Measurements from ENCODE around the gene TNFRSF12A.
"Not testable (repeated sequence)": the region's sequence is repeated elsewhere in the genome, so short reads cannot be mapped to it uniquely, and the experiment has no call there.

TNFRSF12A gene

DNA sequence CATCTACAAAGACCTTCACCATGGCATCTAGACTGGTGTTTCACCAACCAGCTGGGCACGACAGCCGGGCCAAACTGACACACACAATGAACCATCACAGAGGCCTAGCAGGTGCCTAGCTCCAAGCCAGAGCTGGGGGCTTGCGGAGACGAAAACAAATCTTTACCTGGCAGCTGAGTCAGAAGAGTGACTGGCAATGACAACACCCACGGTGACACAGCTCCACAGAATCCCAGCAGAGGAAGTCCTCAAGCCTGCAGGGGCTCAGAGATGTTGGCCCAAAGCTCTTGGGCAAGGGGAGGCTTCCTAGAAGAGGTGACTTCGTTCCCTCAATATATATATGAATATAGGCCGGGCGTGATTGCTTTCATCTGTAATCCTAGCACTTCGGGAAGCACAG, 31.3 kb downstream of the TNFRSF12A start:
- DNase-seq, result no peak

DNA sequence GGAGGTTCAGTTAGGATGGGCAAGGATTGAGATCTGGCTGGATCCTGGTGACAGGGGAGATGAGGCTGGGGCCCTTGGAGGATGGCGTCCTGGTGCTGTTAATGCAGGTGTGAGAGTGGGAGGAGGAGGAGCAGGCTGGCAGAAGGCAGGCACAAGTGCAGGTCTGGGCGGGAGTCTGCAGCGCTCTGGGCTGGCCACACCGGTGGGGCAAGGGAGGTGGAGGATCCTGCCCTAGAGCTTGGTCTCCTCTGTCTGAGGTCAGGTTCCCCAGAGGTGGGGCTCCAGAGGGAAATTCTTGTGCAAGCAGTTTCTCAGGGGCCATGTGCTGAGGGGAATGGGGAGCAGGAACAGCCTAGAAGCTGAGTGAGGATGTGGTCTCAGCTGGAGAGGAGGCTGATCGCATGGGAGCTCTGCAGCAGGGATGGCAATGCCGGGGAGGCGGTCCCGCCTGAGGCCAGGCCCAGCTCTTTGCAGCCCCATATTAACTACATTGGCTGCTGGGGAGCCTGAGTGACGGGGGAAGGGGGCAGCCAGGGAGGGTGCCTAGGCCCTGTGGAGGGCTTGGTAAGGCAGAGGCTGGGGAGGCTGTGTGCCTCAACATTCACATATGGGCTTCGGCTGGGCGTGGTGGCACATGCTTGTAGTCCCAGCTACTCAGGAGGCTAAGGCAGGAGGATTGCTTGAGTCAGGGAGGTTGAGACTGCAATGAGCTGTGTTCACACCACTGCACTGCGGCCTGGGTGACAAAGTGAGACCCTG, 32.6 kb downstream of the TNFRSF12A start:
- DNase-seq, result not testable (repeated sequence)

DNA sequence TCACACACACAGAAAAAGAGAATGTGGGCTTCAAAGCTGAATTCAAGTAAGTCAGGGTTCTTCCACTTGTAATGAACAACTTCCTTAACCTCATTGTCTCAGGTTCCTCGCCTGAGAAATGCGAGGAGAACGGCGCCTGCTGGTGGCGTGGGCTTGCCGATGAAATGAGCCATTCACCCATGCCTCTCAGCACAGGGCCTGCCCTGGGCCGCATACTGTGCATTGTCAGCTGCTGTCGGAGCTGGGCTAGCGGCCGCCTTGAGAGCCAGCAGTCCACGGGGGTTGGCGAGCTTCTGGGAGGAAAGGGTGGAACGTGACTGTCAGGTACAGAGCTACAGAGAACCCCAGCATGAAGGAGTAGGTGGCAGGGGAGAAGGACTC, 33.2 kb downstream of the TNFRSF12A start:
- DNase-seq, result not testable (repeated sequence)

- DNase-seq, result no peak
Observed at GRCh38 chr16:3054965-3055733, 35.0 kb downstream of the TNFRSF12A start.

GRCh38 chr16:3055734-3056115, 35.6 kb downstream of the TNFRSF12A start:
- not testable (repeated sequence) for DNase-seq

DNA sequence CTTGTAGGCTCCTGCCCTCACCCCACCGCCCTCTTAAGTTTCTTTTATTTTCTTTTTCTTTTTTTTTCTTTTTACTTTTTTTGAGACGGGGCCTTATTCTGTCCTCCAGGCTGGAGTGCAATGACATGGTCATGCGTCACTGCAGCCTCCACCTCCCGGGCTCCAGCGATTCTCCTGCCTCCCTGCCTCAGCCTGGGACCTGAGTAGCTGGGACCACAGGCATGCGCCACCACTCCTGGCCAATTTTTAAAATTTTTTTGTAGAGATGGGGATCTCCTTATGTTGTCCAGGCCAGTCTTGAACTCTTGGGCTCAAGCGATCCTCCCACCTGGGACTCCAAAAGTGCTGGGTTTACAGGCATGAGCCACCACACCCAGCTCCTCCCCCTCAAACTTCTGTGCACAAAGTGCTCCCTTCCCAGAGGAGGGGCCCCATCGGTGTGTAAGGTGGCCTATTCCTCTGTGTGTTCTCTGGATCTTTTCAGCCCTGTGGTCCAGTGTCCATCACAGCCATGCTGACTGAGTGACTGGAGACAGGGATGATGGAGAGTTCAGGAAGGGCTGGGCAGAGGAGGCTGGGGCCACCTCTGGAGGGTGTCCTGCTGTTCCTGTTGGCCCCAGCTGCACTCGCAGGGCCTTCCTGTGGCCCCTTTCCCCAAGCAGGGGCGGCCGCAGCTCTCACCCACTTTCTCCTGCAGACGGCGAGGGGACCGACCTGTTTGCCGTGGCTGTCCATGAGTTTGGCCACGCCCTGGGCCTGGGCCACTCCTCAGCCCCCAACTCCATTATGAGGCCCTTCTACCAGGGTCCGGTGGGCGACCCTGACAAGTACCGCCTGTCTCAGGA, 36.4 kb downstream of the TNFRSF12A start:
- DNase-seq, result no peak

- DNase-seq, result no peak
Observed at GRCh38 chr16:3057181-3058138, 37.3 kb downstream of the TNFRSF12A start.

GRCh38 chr16:3058139-3059030, 38.2 kb downstream of the TNFRSF12A start:
- DNase-seq, result peak in 1 of 2 experiments; percentile 28

- peak; percentile 16 to 41 for DNase-seq
Observed at GRCh38 chr16:3059041-3059722, 39.0 kb downstream of the TNFRSF12A start.

DNA sequence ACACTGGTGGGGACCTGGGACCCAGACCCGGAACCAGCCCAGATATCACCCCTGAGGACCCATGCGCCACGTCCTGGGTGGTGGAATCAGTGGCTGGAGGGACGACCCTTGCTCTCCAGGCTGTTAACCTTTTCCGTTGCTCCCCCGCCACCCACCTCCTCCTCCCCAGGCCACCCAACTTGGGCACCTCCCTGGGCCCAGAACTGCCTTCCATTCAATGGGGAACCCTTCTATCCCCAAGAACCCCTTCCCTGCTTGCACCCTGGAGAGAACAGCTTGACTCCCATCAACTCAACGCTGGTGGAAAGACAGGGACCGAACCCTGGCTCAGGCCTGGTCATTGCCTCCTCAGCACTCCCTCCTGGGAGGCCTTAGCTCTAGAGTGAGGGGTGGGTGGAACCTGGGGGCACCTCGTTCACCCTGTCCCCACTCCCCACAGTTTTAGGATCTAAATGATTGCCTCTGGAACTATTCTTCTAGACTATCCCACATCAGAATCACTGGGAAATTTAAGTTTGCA, 39.6 kb downstream of the TNFRSF12A start:
- DNase-seq, result no peak

DNA sequence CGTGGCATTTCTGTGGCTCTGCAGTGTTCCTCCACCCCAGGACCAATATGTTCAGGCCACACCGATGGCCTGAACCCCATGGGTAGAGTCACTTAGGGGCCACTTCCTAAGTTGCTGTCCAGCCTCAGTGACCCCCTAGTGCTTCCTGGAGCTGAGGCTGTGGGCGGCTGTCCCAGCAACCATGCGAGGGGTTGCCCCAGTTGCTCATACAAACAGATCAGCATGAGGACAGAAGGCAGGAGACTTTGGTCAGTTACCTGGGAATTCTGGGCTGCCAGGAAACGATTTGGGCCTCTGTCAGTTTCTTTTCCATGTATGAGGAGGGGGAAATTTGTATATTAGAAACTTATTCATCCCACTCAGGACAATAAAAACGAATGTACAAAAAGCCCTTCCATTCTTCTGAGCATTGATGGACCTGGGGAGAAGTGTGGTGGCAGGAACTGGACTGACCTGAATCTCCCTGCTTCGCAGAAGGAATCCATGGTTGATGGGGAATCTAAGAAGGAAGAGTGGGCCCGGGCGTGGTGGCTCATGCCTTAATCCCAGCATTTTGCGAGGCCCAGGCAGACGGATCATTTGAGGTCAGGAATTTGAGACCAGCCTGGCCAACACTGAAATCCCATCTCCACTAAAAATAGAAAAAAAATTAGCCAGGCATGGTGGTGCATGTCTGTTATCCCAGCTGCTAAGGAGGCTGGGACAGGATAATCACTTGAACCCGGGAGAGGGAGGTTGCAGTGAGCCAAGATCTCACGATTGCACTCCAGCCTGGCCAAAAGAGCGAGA, 40.4 kb downstream of the TNFRSF12A start:
- no peak for DNase-seq

GRCh38 chr16:3062553-3062952, 42.4 kb downstream of the TNFRSF12A start:
- DNase-seq, result no peak

DNA sequence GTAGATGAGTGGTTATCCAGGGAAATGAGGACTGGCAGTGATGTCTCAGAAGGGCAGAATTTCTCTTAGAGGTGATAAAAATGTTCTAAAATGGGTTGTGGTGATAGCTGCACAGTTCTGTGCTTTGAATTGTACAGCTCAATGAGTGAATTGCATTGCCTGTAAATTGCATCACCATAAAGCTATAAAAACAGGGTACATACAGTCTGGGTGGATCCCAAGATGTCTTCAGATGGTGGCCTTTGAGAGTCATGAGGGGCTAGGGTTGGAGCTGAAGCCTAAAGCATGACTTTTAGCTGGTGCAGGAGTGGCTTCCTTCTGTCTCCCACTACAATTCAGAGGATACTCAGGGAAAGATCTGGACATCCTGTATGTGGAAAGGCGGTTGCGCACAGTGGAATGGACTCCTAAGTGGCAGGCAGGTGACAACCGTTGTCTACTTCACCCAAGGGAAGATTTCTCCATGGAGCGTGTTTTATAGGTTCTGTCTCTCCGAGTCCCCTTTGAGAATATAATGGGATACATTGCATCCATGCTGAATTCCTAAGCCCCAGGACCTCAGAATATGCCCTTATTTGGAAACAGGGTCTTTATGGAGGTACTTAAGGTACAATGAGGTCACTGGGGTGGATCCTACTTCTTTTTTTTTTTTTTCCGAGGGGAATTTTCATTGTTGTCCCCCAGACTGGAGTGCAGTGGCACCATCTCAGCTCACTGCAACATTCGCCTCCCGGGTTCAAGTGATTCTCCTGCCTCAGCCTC, 43.6 kb downstream of the TNFRSF12A start:
- no peak for DNase-seq

- DNase-seq, result peak; percentile 10 to 14
Observed at GRCh38 chr16:3065069-3065741, 45.0 kb downstream of the TNFRSF12A start, which contains the start of gene IL32. Gene IL32 (plus strand): TSS chr16:3065640. CDS start chr16:3065812, 172 bp downstream.

DNA sequence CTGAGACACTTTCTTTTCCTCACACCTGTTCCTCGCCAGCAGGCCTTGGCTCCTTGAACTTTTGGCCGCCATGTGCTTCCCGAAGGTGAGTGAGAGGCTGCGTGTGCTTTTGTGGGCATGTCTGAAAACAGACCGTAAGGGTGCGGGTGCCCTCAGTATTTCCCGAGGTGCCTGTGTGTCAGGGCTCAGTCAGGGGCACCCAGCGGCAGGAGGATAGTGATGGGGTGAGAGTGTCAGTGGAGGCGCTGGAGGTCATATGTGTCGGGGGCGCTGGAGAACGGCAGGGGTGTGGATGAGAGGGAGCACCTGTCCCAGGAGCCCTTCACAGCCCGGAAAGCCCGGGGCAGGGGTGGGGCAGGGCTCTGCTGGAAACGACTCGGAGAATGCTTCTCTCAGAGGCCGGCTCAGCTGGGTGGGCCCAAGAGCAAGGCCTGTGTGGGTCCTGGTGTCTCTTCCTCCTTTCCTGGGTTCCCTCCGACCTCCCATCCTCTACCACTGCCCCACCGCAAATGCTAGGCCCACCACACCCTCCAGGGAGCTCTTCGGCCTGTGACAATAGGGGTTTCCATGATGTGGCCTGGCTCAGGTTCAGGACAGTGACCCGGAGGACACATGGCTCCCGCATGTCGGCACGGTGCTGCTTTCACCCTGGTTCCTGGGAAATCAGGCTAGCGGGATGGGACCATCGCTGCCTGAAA, 45.7 kb downstream of the TNFRSF12A start:
- DNase-seq, result no peak

DNA sequence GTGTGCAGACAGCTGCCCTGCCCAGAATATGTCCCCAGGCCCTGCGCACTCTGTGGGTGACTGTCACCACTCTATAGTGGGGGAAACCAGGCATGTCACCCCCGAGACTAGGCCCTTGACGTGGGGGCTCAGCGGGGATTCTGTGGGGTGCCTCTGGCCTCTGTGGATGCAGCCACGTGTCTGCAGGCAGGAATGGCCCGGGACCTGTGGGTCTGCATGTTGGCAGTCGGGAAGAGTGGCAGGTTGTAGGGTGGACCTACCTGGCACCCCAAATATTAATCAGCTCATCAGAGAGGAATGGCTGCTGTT, 46.2 kb downstream of the TNFRSF12A start:
- no peak for DNase-seq

DNA sequence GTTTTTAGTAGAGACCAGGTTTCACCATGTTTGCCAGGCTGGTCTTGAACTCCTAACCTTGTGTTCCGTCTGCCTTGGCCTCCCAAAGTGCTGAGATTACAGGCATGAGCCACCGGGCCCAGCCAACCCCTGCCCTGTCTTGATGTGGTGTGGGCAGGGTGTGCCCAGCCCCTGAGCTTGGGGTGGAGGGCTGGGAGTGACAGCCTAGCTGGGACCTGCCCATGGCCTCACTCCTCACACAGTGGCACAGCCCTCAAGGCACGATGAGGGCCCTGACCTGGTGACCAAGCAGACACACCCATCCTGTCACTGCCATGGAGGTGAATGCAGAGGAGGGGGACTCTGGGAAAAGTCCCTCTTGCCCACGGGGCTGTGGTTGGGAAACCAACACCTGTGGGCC, 48.3 kb downstream of the TNFRSF12A start:
- no peak for DNase-seq
